HG03135 (cell line): Measurements from ENCODE around the gene GUCA1C.

Experiments
- ATAC-seq: cut with Tn5 transposase; IDR thresholded peaks from one replicate; pipeline ENCODE4 v1.9.1; 2021; ENCODE audit warnings: mild to moderate bottlenecking, moderate library complexity; ENCODE audit not compliant: unreplicated experiment

The GUCA1C gene

GRCh38 chr3:108953700-108954099, at the start of gene GUCA1C:
Gene GUCA1C (minus strand): TSS chr3:108953879. CDS start chr3:108953762, 117 bp downstream.
- ATAC-seq: no peak

- no peak for ATAC-seq
Measured at GRCh38 chr3:108998436-108998835, 44.8 kb upstream of the GUCA1C start.

GRCh38 chr3:108985844-108986243, 32.2 kb upstream of the GUCA1C start:
- ATAC-seq: no peak

GRCh38 chr3:108983051-108983450, 29.4 kb upstream of the GUCA1C start:
- no peak for ATAC-seq

GRCh38 chr3:108976058-108976457, 22.4 kb upstream of the GUCA1C start:
- ATAC-seq: no peak

GRCh38 chr3:108973019-108973418, 19.3 kb upstream of the GUCA1C start:
- no peak for ATAC-seq

- ATAC-seq: no peak
Measured at GRCh38 chr3:108972482-108972881, 18.8 kb upstream of the GUCA1C start.

- ATAC-seq: no peak
Measured at GRCh38 chr3:108970561-108970960, 16.9 kb upstream of the GUCA1C start.

- ATAC-seq: no peak
Measured at GRCh38 chr3:108966773-108967172, 13.1 kb upstream of the GUCA1C start.

- no peak for ATAC-seq
Measured at GRCh38 chr3:108959017-108959416, 5.3 kb upstream of the GUCA1C start.

GRCh38 chr3:108953210-108953609, 469 bp downstream of the GUCA1C start:
- ATAC-seq: no peak

- ATAC-seq: no peak
Measured at GRCh38 chr3:108951820-108952501, 1.7 kb downstream of the GUCA1C start.

- no peak for ATAC-seq
Measured at GRCh38 chr3:108947855-108948254, 5.8 kb downstream of the GUCA1C start.

GRCh38 chr3:108946292-108947285, 7.1 kb downstream of the GUCA1C start:
- no peak for ATAC-seq

- ATAC-seq: no peak
Measured at GRCh38 chr3:108940568-108941263, 13.0 kb downstream of the GUCA1C start.

- ATAC-seq: no peak
Measured at GRCh38 chr3:108940166-108940565, 13.5 kb downstream of the GUCA1C start.

- no peak for ATAC-seq
Measured at GRCh38 chr3:108936924-108937689, 16.6 kb downstream of the GUCA1C start.

- no peak for ATAC-seq
Measured at GRCh38 chr3:108931035-108931434, 22.6 kb downstream of the GUCA1C start.

GRCh38 chr3:108918866-108919265, 34.8 kb downstream of the GUCA1C start:
- ATAC-seq: no peak

- ATAC-seq: peak; percentile 96
Measured at GRCh38 chr3:108914774-108915641, 38.7 kb downstream of the GUCA1C start.
